CD4-positive, alpha-beta T cell (primary cell): Measurements from ENCODE around the gene MALSU1. TPM values are rescaled to one million over a fixed set of nuclear protein-coding genes. Genes with fewer than 3 reads are reported as not detected.
"Not testable (repeated sequence)": the region's sequence is repeated elsewhere in the genome, so short reads cannot be mapped to it uniquely, and the experiment has no call there.

Experiments used
- ATAC-seq: fragments of 200-7000 bp; cut with Tn5 transposase; one replicate; pipeline ENCODE4 v1.10.0; 2022; ENCODE audit warnings: mild to moderate bottlenecking; ENCODE audit not compliant: poor library complexity
- CTCF ChIA-PET: fragments of 350-600 bp; sonication (Branson Sonifier 250); formaldehyde crosslinking; loops from one replicate; lab custom pipeline; 2021; ENCODE audit warnings: antibody characterized with exemption, inconsistent platforms; lab: Charles Lee
- POLR2A ChIA-PET: fragments of 350-600 bp; sonication (Branson Sonifier 250); formaldehyde crosslinking; loops from one replicate; lab custom pipeline; 2021; ENCODE audit warnings: antibody characterized with exemption, inconsistent platforms; lab: Charles Lee
- DNase-seq, 14 experiments: peaks; one replicate each; pipeline ENCODE4 v3.0.0-alpha.2; 2013 to 2020; ENCODE audit warnings: mixed read lengths in 2 of 14
- H3K27ac ChIP-seq, 2 donors: one replicate each; pipeline versions ENCODE4 v1.5.1 to v1.7.0; 2013; ENCODE audit warnings: low read length in 2 of 2, low read depth in 1 of 2, mild to moderate bottlenecking in 1 of 2
- H3K27me3 ChIP-seq, 2 experiments: 1 replicate in 1 of 2; 2 replicates in 1 of 2; pipeline versions ENCODE4 v1.6.1 to v1.7.0; 2013; ENCODE audit warnings: low read length in 2 of 2, control low read depth in 1 of 2, mild to moderate bottlenecking in 1 of 2, moderate library complexity in 1 of 2; ENCODE audit not compliant: insufficient read depth in 2 of 2, control insufficient read depth in 1 of 2
- H3K36me3 ChIP-seq: one replicate; pipeline ENCODE4 v1.6.1; 2013; ENCODE audit warnings: low read length, control low read depth; ENCODE audit not compliant: insufficient read depth
- H3K4me1 ChIP-seq: one replicate; pipeline ENCODE4 v1.6.1; 2013; ENCODE audit warnings: low read length, control low read depth; ENCODE audit not compliant: insufficient read depth
- H3K4me3 ChIP-seq: one replicate; pipeline ENCODE4 v1.5.1; 2013; ENCODE audit warnings: mild to moderate bottlenecking, low read length, moderate library complexity
- H3K9me3 ChIP-seq, 2 experiments: 1 replicate in 1 of 2; 2 replicates in 1 of 2; pipeline versions ENCODE4 v1.6.1 to v1.7.0; 2013; ENCODE audit warnings: low read length in 2 of 2, mild to moderate bottlenecking in 2 of 2, control low read depth in 1 of 2, moderate library complexity in 1 of 2; ENCODE audit not compliant: control insufficient read depth in 1 of 2, insufficient read depth in 1 of 2
- H3K27ac Mint-ChIP-seq: one replicate; pipeline ENCODE4 v1.8.0; 2020; ENCODE audit warnings: mixed read lengths
- H3K27me3 Mint-ChIP-seq: one replicate; pipeline ENCODE4 v1.8.0; 2021; ENCODE audit warnings: mixed read lengths
- H3K36me3 Mint-ChIP-seq: one replicate; pipeline ENCODE4 v1.8.0; 2021; ENCODE audit warnings: low read depth, mixed read lengths
- H3K4me1 Mint-ChIP-seq: one replicate; pipeline ENCODE4 v1.8.0; 2021; ENCODE audit warnings: low read depth, mixed read lengths
- H3K4me3 Mint-ChIP-seq: one replicate; pipeline ENCODE4 v1.8.0; 2020; ENCODE audit warnings: mild to moderate bottlenecking, mixed read lengths
- H3K9me3 Mint-ChIP-seq: one replicate; pipeline ENCODE4 v1.8.0; 2020; ENCODE audit warnings: mixed read lengths
- CTCF ChIP-seq: fragments of 200-600 bp; IDR thresholded peaks from one replicate; pipeline ENCODE4 v1.8.0; 2022; ENCODE audit warnings: antibody characterized with exemption, mild to moderate bottlenecking
- intact Hi-C, 2 experiments: fragments of 100-400 bp; cut with DNase I in 1 of 2; cut with micrococcal nuclease in 1 of 2; formaldehyde crosslinking; loops; one replicate each; pipeline versions ENCODE4 v1.15.1 to v1.9.0; 2023 to 2025; cut with DNase I, micrococcal nuclease
- total RNA-seq, 174 experiments: library from RNA in 2 of 174; stranded (reverse) in 2 of 174; gene quantifications; one replicate each; pipeline ENCODE4 v1.2.3 and lab custom pipeline; 2021 to 2026

MALSU1 gene
- total RNA-seq, 2 experiments from 2014 or later: 50.5 to 50.9 TPM

- H3K4me1 ChIP-seq: peaks cover 9% of the 10 kb centered on the region
- no peak overlapping the region for H3K27ac ChIP-seq
- no peak for TF ChIP-seq CTCF
- DNase-seq (no peak), ATAC-seq (no peak)
- peak overlapping the region; percentile 28 for H3K27ac Mint-ChIP-seq
- CTCF ChIA-PET: no interaction called here
- intact Hi-C loops: loop anchor here in 1 of 2 experiments (10.0 kb wide), 1 partner anchor 1868 kb away; no protein-coding TSS in a partner anchor
- H3K4me1 Mint-ChIP-seq: peaks cover 43% of the 10 kb centered on the region
- H3K36me3 Mint-ChIP-seq: peaks cover 83% of the 10 kb centered on the region
- no peaks in the 10 kb centered on the region for H3K27me3 ChIP-seq
- H3K9me3 ChIP-seq: no peaks in the 10 kb centered on the region
- no peak overlapping the region for H3K4me3 ChIP-seq
- H3K27me3 Mint-ChIP-seq: no peaks in the 10 kb centered on the region
- H3K36me3 ChIP-seq: peaks cover 64% of the 10 kb centered on the region
- POLR2A ChIA-PET: no interaction called here
- H3K4me3 Mint-ChIP-seq: no peak overlapping the region
- H3K9me3 Mint-ChIP-seq: no peaks in the 10 kb centered on the region
These were observed 7.9 kb downstream of the MALSU1 start for GRCh38 chr7:23306936-23307521.

GRCh38 chr7:23308754-23309153 lies 9.6 kb downstream of the MALSU1 start:
- ChIA-PET POLR2A (no interaction called here), CTCF (no interaction called here)
- Mint-ChIP-seq H3K27ac (no peak overlapping the region), H3K4me3 (no peak overlapping the region), H3K9me3 (no peaks in the 10 kb centered on the region), H3K36me3 (peaks cover 71% of the 10 kb centered on the region), H3K4me1 (peaks cover 36% of the 10 kb centered on the region), H3K27me3 (no peaks in the 10 kb centered on the region)
- DNase-seq: no peak
- intact Hi-C loops: loop anchor here in 1 of 2 experiments (10.0 kb wide), 1 partner anchor 1866 kb away; no protein-coding TSS in a partner anchor
- no peaks in the 10 kb centered on the region for H3K4me1 ChIP-seq
- H3K36me3 ChIP-seq: peaks cover 53% of the 10 kb centered on the region
- TF ChIP-seq CTCF: no peak
- H3K27me3 ChIP-seq: no peaks in the 10 kb centered on the region
- H3K27ac ChIP-seq: peak overlapping the region in 1 of 2 donors; percentile 7
- no peak overlapping the region for H3K4me3 ChIP-seq
- no peaks in the 10 kb centered on the region for H3K9me3 ChIP-seq
- no peak for ATAC-seq

GRCh38 chr7:23312141-23312540 lies 13.0 kb downstream of the MALSU1 start:
- H3K4me3 ChIP-seq, H3K27me3 ChIP-seq, DNase-seq, H3K4me1 ChIP-seq, H3K9me3 ChIP-seq, CTCF ChIA-PET, H3K9me3 Mint-ChIP-seq, intact Hi-C loops, H3K4me3 Mint-ChIP-seq, H3K27me3 Mint-ChIP-seq, ATAC-seq, H3K27ac ChIP-seq: not testable (repeated sequence)
- POLR2A ChIA-PET: interaction anchor here (1.4 kb wide), 1 partner anchor 12 kb away, joined by 4 read pairs; the partner anchor contains the start of gene MALSU1
- Mint-ChIP-seq H3K27ac (peak overlapping the region; percentile 30), H3K36me3 (peaks cover 38% of the 10 kb centered on the region), H3K4me1 (peaks cover 15% of the 10 kb centered on the region)
- peaks cover 33% of the 10 kb centered on the region for H3K36me3 ChIP-seq

GRCh38 chr7:23315366-23315765 lies 16.2 kb downstream of the MALSU1 start:
- Mint-ChIP-seq H3K4me3 (no peak overlapping the region), H3K36me3 (peaks cover 5% of the 10 kb centered on the region), H3K27ac (no peak overlapping the region), H3K27me3 (no peaks in the 10 kb centered on the region), H3K9me3 (no peaks in the 10 kb centered on the region), H3K4me1 (peaks cover 11% of the 10 kb centered on the region)
- intact Hi-C loops: no loop called here
- ATAC-seq (no peak), DNase-seq (no peak)
- H3K27me3 ChIP-seq: no peaks in the 10 kb centered on the region
- ChIA-PET CTCF (no interaction called here), POLR2A (no interaction called here)
- no peak for TF ChIP-seq CTCF
- no peak overlapping the region for H3K4me3 ChIP-seq
- H3K36me3 ChIP-seq: peaks cover 3% of the 10 kb centered on the region
- H3K9me3 ChIP-seq: no peaks in the 10 kb centered on the region
- no peak overlapping the region for H3K27ac ChIP-seq
- no peaks in the 10 kb centered on the region for H3K4me1 ChIP-seq
